Osteocyte (in vitro differentiated cells): ENCODE results near the gene RBM33. TPM values are rescaled to one million over a fixed set of nuclear protein-coding genes. Genes with fewer than 3 reads are reported as not detected.

Source experiments
- DNase-seq: peaks from one replicate; pipeline ENCODE4 v3.0.0; 2021; ENCODE audit warnings: mixed read lengths; ENCODE audit not compliant: unreplicated experiment; ENCODE audit errors: extremely low spot score
- H3K27ac Mint-ChIP-seq: one replicate; pipeline ENCODE4 v1.8.0; 2021; ENCODE audit warnings: mild to moderate bottlenecking, mixed read lengths; ENCODE audit not compliant: unreplicated experiment
- H3K27me3 Mint-ChIP-seq: one replicate; pipeline ENCODE4 v1.8.0; 2021; ENCODE audit warnings: mixed read lengths; ENCODE audit not compliant: unreplicated experiment
- H3K36me3 Mint-ChIP-seq: one replicate; pipeline ENCODE4 v1.8.0; 2021; ENCODE audit warnings: mixed read lengths; ENCODE audit not compliant: unreplicated experiment
- H3K4me1 Mint-ChIP-seq: one replicate; pipeline ENCODE4 v1.8.0; 2021; ENCODE audit warnings: mixed read lengths; ENCODE audit not compliant: unreplicated experiment
- H3K4me3 Mint-ChIP-seq: one replicate; pipeline ENCODE4 v1.8.0; 2021; ENCODE audit warnings: mild to moderate bottlenecking, moderate library complexity, mixed read lengths; ENCODE audit not compliant: unreplicated experiment
- H3K9me3 Mint-ChIP-seq: one replicate; pipeline ENCODE4 v1.8.0; 2021; ENCODE audit warnings: mixed read lengths; ENCODE audit not compliant: unreplicated experiment
- total RNA-seq: library from RNA; stranded (reverse); gene quantifications from 2 replicates; pipeline ENCODE4 v1.2.1, GENCODE V29; 2021
- TF ChIP-seq, protein P1 (sequence below): fragments of 200-600 bp; sonication (generic); IDR thresholded peaks from 2 replicates; pipeline ENCODE4 v1.5.0; 2021; ENCODE audit warnings: antibody characterized with exemption, mild to moderate bottlenecking, moderate library complexity

RBM33 gene
- total RNA-seq, 1 donor from 2014 or later = 52.4 TPM

DNA sequence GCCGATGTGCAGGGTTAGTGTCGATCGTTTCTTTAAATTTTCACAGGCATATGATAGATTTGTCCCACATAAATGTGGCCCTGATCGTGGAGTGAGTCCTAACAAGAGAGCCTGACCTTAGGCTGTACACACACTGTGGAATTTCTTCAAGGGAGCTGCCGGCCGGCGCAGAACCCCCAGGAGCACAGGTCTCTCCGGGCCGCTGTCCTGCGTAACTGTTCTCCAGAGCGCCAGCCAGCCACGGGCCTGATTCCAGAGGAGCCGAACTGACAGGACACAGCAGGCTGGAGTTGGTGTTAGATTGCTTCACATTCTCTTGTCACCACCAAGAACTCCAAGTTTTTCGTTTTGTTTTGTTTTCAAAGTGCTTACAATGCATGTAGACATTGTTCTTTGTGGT lies 130.5 kb downstream of the RBM33 start:
- Mint-ChIP-seq H3K9me3 (no peaks in the 10 kb centered on the region), H3K4me1 (peaks cover under 1% of the 10 kb centered on the region), H3K27ac (no peak overlapping the region), H3K36me3 (peaks cover 44% of the 10 kb centered on the region), H3K4me3 (no peak overlapping the region), H3K27me3 (no peaks in the 10 kb centered on the region)
- no peak for DNase-seq
- TF ChIP-seq, protein P1, sequence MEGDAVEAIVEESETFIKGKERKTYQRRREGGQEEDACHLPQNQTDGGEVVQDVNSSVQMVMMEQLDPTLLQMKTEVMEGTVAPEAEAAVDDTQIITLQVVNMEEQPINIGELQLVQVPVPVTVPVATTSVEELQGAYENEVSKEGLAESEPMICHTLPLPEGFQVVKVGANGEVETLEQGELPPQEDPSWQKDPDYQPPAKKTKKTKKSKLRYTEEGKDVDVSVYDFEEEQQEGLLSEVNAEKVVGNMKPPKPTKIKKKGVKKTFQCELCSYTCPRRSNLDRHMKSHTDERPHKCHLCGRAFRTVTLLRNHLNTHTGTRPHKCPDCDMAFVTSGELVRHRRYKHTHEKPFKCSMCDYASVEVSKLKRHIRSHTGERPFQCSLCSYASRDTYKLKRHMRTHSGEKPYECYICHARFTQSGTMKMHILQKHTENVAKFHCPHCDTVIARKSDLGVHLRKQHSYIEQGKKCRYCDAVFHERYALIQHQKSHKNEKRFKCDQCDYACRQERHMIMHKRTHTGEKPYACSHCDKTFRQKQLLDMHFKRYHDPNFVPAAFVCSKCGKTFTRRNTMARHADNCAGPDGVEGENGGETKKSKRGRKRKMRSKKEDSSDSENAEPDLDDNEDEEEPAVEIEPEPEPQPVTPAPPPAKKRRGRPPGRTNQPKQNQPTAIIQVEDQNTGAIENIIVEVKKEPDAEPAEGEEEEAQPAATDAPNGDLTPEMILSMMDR = no peak

DNA sequence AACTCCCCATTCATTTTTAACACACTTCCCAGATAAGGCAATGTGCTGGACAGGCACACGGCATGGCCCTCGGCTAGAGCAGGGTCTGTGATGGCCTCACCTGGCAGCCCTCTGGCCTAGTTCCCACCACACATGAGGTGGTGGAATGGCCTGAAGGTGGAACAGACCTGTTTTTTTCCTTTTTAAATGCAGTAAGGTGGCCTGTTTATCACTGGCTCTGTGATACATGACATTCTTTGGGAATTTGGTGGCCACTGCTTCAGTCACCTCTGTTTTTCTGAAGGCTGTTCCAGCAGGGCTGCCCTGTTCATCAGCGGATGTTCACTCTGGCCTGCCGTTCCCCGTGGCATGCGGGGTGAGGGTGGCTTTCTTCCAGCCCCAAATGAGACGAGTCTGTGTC lies 131.2 kb downstream of the RBM33 start:
- TF ChIP-seq, protein P1 = no peak
- no peaks in the 10 kb centered on the region for H3K27me3 Mint-ChIP-seq
- H3K4me3 Mint-ChIP-seq = no peak overlapping the region
- peaks cover 46% of the 10 kb centered on the region for H3K36me3 Mint-ChIP-seq
- no peak overlapping the region for H3K27ac Mint-ChIP-seq
- no peaks in the 10 kb centered on the region for H3K9me3 Mint-ChIP-seq
- no peak for DNase-seq
- H3K4me1 Mint-ChIP-seq = no peaks in the 10 kb centered on the region

DNA sequence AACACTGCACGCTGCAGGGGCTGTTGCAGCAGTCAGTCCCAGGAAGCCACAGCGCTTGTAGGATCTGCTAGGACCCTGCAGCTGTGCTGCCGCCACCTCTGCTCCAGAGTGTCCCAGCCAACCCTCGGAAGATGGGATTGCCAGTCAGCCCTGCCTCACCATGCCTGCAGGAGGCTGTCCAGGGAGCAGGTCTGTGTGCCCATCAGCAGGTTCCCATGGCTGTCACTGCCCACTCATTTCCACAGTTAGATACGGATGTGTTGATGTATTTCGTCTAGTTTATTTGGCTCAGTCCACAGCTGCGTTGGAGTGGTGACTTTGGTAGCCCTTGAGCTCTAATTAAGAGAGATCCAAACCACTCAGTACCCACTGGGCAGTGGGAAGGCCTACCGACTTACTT lies 132.1 kb downstream of the RBM33 start:
- no peaks in the 10 kb centered on the region for H3K9me3 Mint-ChIP-seq
- peaks cover 51% of the 10 kb centered on the region for H3K36me3 Mint-ChIP-seq
- TF ChIP-seq, protein P1 = no peak
- no peaks in the 10 kb centered on the region for H3K4me1 Mint-ChIP-seq
- no peak overlapping the region for H3K4me3 Mint-ChIP-seq
- H3K27ac Mint-ChIP-seq = no peak overlapping the region
- no peaks in the 10 kb centered on the region for H3K27me3 Mint-ChIP-seq
- no peak for DNase-seq

DNA sequence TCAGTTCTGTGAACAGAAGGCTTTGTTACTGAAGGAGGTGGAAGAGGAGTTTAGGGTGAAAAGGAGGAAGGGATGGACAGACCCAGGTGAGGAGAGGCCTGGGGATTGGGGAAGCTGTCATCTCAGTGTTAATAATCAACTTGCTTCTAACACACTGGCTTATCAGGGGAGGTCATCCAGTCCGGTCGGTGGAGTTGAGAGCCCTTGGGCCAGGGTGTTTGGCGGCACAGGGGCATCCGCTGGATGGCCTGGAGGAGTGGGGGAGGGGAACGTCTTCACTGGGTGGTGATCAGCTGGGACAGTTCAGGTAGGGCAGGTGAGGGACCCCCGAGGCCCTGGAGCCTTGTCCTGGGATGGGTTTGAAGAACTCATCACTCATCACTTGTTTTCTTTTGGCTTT lies 133.9 kb downstream of the RBM33 start:
- Mint-ChIP-seq H3K4me3 (no peak overlapping the region), H3K27me3 (no peaks in the 10 kb centered on the region), H3K4me1 (no peaks in the 10 kb centered on the region), H3K9me3 (no peaks in the 10 kb centered on the region), H3K27ac (peak overlapping the region; percentile 5), H3K36me3 (peaks cover 57% of the 10 kb centered on the region)
- DNase-seq = no peak
- TF ChIP-seq, protein P1 = no peak

DNA sequence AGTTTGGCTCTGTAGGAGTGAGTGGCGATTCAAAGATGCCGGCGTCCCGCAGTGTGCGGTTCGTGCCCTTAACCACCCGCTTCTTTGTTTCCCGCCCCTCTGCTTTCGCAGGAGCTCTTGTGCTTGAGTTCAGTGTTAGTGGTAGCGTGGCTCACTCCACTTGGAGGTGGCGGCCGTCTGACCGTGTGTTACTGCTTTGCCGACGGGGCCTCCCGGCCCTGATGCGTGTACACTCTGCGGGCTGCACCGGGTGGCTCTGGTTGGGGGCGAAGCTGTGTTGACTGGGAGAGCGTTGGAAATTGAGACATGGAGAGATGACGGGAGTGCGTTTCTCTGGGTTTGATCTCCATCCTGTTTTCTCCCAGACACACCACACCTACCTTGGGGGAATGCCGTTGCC lies 136.4 kb downstream of the RBM33 start:
- Mint-ChIP-seq H3K4me1 (no peaks in the 10 kb centered on the region), H3K36me3 (peaks cover 48% of the 10 kb centered on the region), H3K9me3 (no peaks in the 10 kb centered on the region), H3K27ac (no peak overlapping the region), H3K4me3 (no peak overlapping the region), H3K27me3 (no peaks in the 10 kb centered on the region)
- TF ChIP-seq, protein P1 = no peak
- DNase-seq = no peak
